K562 (cell line): ENCODE measurements around the gene GPHA2. TPM values are rescaled to one million over a fixed set of nuclear protein-coding genes. Genes with fewer than 3 reads are reported as not detected.

Experiments
- ARID1B ChIP-seq: fragments of 450-650 bp; IDR thresholded peaks from 2 replicates; pipeline ENCODE4 v1.6.1; 2016; ENCODE audit warnings: antibody characterized with exemption, mild to moderate bottlenecking, inconsistent platforms
- CCNT2 ChIP-seq: IDR thresholded peaks from 2 replicates; pipeline ENCODE4 v1.6.1; 2011; ENCODE audit warnings: borderline replicate concordance, low read depth, mild to moderate bottlenecking, moderate library complexity, mixed read lengths, low read length; ENCODE audit not compliant: insufficient read length; ENCODE audit errors: extremely low read depth
- DEAF1 ChIP-seq: fragments of 450-650 bp; formaldehyde crosslinking; IDR thresholded peaks from 2 replicates; pipeline ENCODE4 v1.4.0; 2020; ENCODE audit warnings: mild to moderate bottlenecking, moderate library complexity
- FOXK1 ChIP-seq: sonication (generic); formaldehyde crosslinking; IDR thresholded peaks from 2 replicates; pipeline ENCODE4 v1.8.0; 2022; ENCODE audit warnings: missing genetic modification reagents, mild to moderate bottlenecking, borderline replicate concordance
- GTF2A2 ChIP-seq: IDR thresholded peaks from 2 replicates; pipeline ENCODE4 v1.6.1; 2016; ENCODE audit warnings: mild to moderate bottlenecking, missing genetic modification characterization, missing compliant biosample characterization
- HIVEP1 ChIP-seq: fragments of 250-450 bp; sonication (Bioruptor Pico); IDR thresholded peaks from 2 replicates; pipeline ENCODE4 v1.4.0; 2020; ENCODE audit warnings: mild to moderate bottlenecking
- PHF8 ChIP-seq: fragments of 200-600 bp; sonication (generic); IDR thresholded peaks from 2 replicates; pipeline ENCODE4 v1.6.1; 2012; ENCODE audit warnings: mixed run types, mild to moderate bottlenecking, inconsistent platforms, low read length, moderate library complexity, borderline replicate concordance
- RBBP5 ChIP-seq: fragments of 200-600 bp; sonication (generic); IDR thresholded peaks from 2 replicates; pipeline ENCODE4 v1.6.1; 2012; ENCODE audit warnings: borderline replicate concordance, mild to moderate bottlenecking, low read length, control low read depth, inconsistent platforms; ENCODE audit not compliant: insufficient read depth, poor library complexity, severe bottlenecking
- TAF9B ChIP-seq: fragments of 450-650 bp; IDR thresholded peaks from 2 replicates; pipeline ENCODE4 v1.6.1; 2018; ENCODE audit warnings: mild to moderate bottlenecking; ENCODE audit not compliant: partially characterized antibody
- TBP ChIP-seq: optimal IDR thresholded peaks from 2 replicates; pipeline ENCODE3; 2011; ENCODE audit warnings: low read depth, low read length, improper control_type of control experiment
- VEZF1 ChIP-seq: fragments of 200-800 bp; sonication (Bioruptor generic); IDR thresholded peaks from 2 replicates; pipeline ENCODE4 v1.6.1; 2017; ENCODE audit warnings: missing genetic modification characterization, missing compliant biosample characterization
- ZNF561 ChIP-seq: fragments of 450-650 bp; formaldehyde crosslinking; conservative IDR thresholded peaks from 2 replicates; pipeline ENCODE4 v1.4.0; 2020; ENCODE audit warnings: mild to moderate bottlenecking, moderate library complexity
- ZNF655 ChIP-seq: fragments of 250-450 bp; sonication (Bioruptor Pico); IDR thresholded peaks from 2 replicates; pipeline ENCODE4 v1.5.0; 2021
- ZNF764 ChIP-seq: fragments of 250-450 bp; sonication (Bioruptor Pico); IDR thresholded peaks from 2 replicates; pipeline ENCODE4 v1.4.0; 2020; ENCODE audit warnings: low read depth, mild to moderate bottlenecking, moderate library complexity
- polyA plus RNA-seq, 8 experiments: library from polyadenylated mRNA; depleted of rRNA in 4 of 8; stranded (reverse) in 5 of 8; unstranded in 3 of 8; fragments of >200 nt; fragmentation: Nextera tagmentation in 2 of 8; fragmentation: Illumina TruSeq in 1 of 8; extraction: Ambion mirVana in 2 of 8; extraction: Trizol in 1 of 8; gene quantifications; 2 replicates each; pipeline versions ENCODE4 v1.2.1 to v1.2.3, GENCODE V29; 2011 to 2014; ENCODE audit warnings: inconsistent platforms in 1 of 8, missing spikeins in 1 of 8
- total RNA-seq, 7 experiments: library from RNA; depleted of rRNA in 6 of 7; stranded (reverse); fragments of >200 nt in 6 of 7; fragmentation: Illumina TruSeq in 2 of 7; extraction: Trizol in 2 of 7; gene quantifications; 2 replicates each; pipeline versions ENCODE4 v1.2.1 to v1.2.3, GENCODE V29; 2011 to 2021; ENCODE audit warnings: low replicate concordance in 1 of 7

GPHA2 gene
- total and polyA plus RNA-seq, 9 of the 15 experiments (the other 6 are each of a cell fraction or from before 2014, with no cell fraction given) = 0.17 to 0.22 TPM; not detected in 7

GRCh38 chr11:64923944-64924909 lies 11.5 kb downstream of the GPHA2 start, which contains the start of gene PPP2R5B (continued):
- TF ChIP-seq DEAF1 (CRISPR knock-in tag) (peak; percentile 22; the same call in 1 of the 2 replicates), ZNF655 (CRISPR knock-in tag) (no peak), HIVEP1 (CRISPR knock-in tag) (peak; percentile 45; the same call in 1 of the 2 replicates), ARID1B (peak; percentile 34; the same call in 1 of the 2 replicates), VEZF1 (CRISPR knock-in tag) (peak; percentile 100), ZNF561 (CRISPR knock-in tag) (no peak), TAF9B (no peak), ZNF764 (CRISPR knock-in tag) (0 out of 2 replicates have a peak, but pooled peaks have one; percentile 56), CCNT2 (peak; percentile 88), TBP (peak; percentile 15), RBBP5 (no peak), PHF8 (peak; percentile 44; the same call in 1 of the 2 replicates), GTF2A2 (tag) (no peak), FOXK1 (CRISPR knock-in tag) (peak; percentile 43; the same call in 1 of the 2 replicates)
